ENCODE data around the gene ACSBG1. TPM values are rescaled to one million over a fixed set of nuclear protein-coding genes. Genes with fewer than 3 reads are reported as not detected.
"Not testable (repeated sequence)": the region's sequence is repeated elsewhere in the genome, so short reads cannot be mapped to it uniquely, and the experiment has no call there.

The ACSBG1 gene
- total RNA-seq, 3 donors from 2014 or later = 0.32 to 5.2 (median 0.53) TPM

DNA sequence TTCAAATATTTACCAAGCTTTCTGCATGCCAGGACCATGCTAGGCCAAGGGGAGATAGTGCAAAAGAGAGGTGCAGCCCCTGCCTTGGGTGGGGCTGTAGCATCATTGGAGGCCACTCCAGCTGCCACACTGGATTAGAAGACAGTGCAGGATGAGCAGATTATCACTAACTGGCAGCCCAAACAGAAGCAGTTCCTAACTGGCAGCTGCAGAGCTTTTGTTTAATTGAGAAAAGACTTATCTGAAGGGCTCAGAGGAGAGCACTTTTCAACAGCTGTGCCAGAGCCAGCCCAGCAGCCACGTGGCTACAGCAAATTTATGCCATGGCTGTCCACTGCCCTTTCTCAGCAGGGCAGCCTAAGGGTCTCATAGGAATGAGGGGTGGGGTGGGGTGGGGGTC, 13.5 kb upstream of the ACSBG1 start:
- DNase-seq = no peak
- no peak for ATAC-seq
- Histone ChIP-seq H3K9me3 (no peaks in the 10 kb centered on the region), H3K4me3 (no peak overlapping the region), H3K36me3 (ENCODE audit: low read depth) (no peaks in the 10 kb centered on the region), H3K4me1 (ENCODE audit: low read depth) (peaks cover 17% of the 10 kb centered on the region)
- intact Hi-C loops (cut with DNase I, micrococcal nuclease) = loop anchor here in 1 of 2 donors (10.0 kb wide), 1 partner anchor 73 kb away; no protein-coding TSS in a partner anchor
- TF ChIP-seq, protein P1, sequence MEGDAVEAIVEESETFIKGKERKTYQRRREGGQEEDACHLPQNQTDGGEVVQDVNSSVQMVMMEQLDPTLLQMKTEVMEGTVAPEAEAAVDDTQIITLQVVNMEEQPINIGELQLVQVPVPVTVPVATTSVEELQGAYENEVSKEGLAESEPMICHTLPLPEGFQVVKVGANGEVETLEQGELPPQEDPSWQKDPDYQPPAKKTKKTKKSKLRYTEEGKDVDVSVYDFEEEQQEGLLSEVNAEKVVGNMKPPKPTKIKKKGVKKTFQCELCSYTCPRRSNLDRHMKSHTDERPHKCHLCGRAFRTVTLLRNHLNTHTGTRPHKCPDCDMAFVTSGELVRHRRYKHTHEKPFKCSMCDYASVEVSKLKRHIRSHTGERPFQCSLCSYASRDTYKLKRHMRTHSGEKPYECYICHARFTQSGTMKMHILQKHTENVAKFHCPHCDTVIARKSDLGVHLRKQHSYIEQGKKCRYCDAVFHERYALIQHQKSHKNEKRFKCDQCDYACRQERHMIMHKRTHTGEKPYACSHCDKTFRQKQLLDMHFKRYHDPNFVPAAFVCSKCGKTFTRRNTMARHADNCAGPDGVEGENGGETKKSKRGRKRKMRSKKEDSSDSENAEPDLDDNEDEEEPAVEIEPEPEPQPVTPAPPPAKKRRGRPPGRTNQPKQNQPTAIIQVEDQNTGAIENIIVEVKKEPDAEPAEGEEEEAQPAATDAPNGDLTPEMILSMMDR (IDR thresholded peaks at IDR 0.05) = no peak

GRCh38 chr15:78245976-78246620, 11.7 kb upstream of the ACSBG1 start:
- not testable (repeated sequence) for H3K4me3 ChIP-seq; DNase-seq; H3K36me3 ChIP-seq (ENCODE audit: low read depth); H3K9me3 ChIP-seq; ATAC-seq
- H3K4me1 ChIP-seq (ENCODE audit: low read depth) = peaks cover 17% of the 10 kb centered on the region
- intact Hi-C loops (cut with DNase I, micrococcal nuclease) = loop anchor here in 1 of 2 donors (10.0 kb wide), 1 partner anchor 71 kb away; no protein-coding TSS in a partner anchor

DNA sequence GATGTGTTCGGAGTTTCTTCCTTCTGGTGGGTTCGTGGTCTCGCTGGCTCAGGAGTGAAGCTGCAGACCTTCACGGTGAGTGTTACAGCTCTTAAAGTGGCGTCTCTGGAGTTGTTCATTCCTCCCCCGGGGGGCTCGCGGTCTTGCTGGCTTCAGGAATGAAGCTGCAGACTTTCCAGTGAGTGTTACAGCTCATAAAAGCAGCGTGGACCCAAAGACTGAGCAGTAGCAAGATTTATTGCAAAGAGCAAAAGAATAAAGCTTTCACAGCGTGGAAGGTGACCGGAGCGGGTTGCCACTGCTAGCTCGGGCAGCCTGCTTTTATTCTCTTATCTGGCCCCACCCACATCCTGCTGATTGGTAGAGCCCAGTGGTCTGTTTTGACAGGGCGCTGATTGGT, 11.0 kb upstream of the ACSBG1 start:
- intact Hi-C loops (cut with DNase I, micrococcal nuclease) = loop anchor here in 1 of 2 donors (10.0 kb wide), 1 partner anchor 71 kb away; no protein-coding TSS in a partner anchor
- ATAC-seq; DNase-seq; H3K4me3 ChIP-seq; H3K36me3 ChIP-seq (ENCODE audit: low read depth); H3K9me3 ChIP-seq: not testable (repeated sequence)
- H3K4me1 ChIP-seq (ENCODE audit: low read depth) = peaks cover 17% of the 10 kb centered on the region

GRCh38 chr15:78244893-78245292, 10.5 kb upstream of the ACSBG1 start:
- ATAC-seq (no peak), DNase-seq (no peak)
- Histone ChIP-seq H3K9me3 (no peaks in the 10 kb centered on the region), H3K4me3 (no peak overlapping the region), H3K4me1 (ENCODE audit: low read depth) (peaks cover 17% of the 10 kb centered on the region), H3K36me3 (ENCODE audit: low read depth) (no peaks in the 10 kb centered on the region)
- TF ChIP-seq, protein P1 (IDR thresholded peaks at IDR 0.05) = no peak
- intact Hi-C loops (cut with DNase I, micrococcal nuclease) = loop anchor here in 1 of 2 donors (5.0 to 10.0 kb wide), 3 partner anchors 70 to 133 kb away; partner anchors contain the start of gene CIB2

GRCh38 chr15:78244101-78244500, 9.7 kb upstream of the ACSBG1 start:
- intact Hi-C loops (cut with DNase I, micrococcal nuclease) = loop anchor here in 1 of 2 donors (5.0 to 10.0 kb wide), 3 partner anchors 69 to 132 kb away; partner anchors contain the start of gene CIB2
- ATAC-seq (peak; percentile 68), DNase-seq (peak in 2 of 3 donors; percentile 53 to 72)
- Histone ChIP-seq H3K9me3 (no peaks in the 10 kb centered on the region), H3K4me1 (ENCODE audit: low read depth) (peaks cover 17% of the 10 kb centered on the region), H3K36me3 (ENCODE audit: low read depth) (no peaks in the 10 kb centered on the region), H3K4me3 (no peak overlapping the region)
- TF ChIP-seq, protein P1 (IDR thresholded peaks at IDR 0.05) = no peak

GRCh38 chr15:78243491-78243941, 9.2 kb upstream of the ACSBG1 start:
- Histone ChIP-seq H3K4me3 (no peak overlapping the region), H3K9me3 (no peaks in the 10 kb centered on the region), H3K36me3 (ENCODE audit: low read depth) (no peaks in the 10 kb centered on the region), H3K4me1 (ENCODE audit: low read depth) (peaks cover 17% of the 10 kb centered on the region)
- TF ChIP-seq, protein P1 (IDR thresholded peaks at IDR 0.05) = no peak
- ATAC-seq (peak; percentile 69), DNase-seq (peak in 2 of 3 donors; percentile 61 to 68)
- intact Hi-C loops (cut with DNase I, micrococcal nuclease) = loop anchor here in 1 of 2 donors (5.0 to 10.0 kb wide), 3 partner anchors 69 to 131 kb away; partner anchors contain the start of gene CIB2

Measured in mucosa of descending colon (tissue), 3 donors.